Liver (tissue), 9 donors: ENCODE data around the gene CIAO3. TPM values are rescaled to one million over a fixed set of nuclear protein-coding genes. Genes with fewer than 3 reads are reported as not detected.

Experiments used
- DNase-seq: peaks from one replicate; pipeline ENCODE4 v3.0.0-alpha.2; 2017; ENCODE audit warnings: low spot score
- H3K27ac ChIP-seq, 2 donors: one replicate each; pipeline ENCODE4 v1.7.0; 2013; ENCODE audit warnings: inconsistent platforms in 2 of 2, low read length in 2 of 2, control low read depth in 1 of 2, low read depth in 1 of 2, mild to moderate bottlenecking in 1 of 2
- H3K27me3 ChIP-seq, 4 donors: one replicate each; pipeline versions ENCODE4 v1.6.1 to v1.7.0; 2013; ENCODE audit warnings: low read length in 3 of 4, inconsistent platforms in 1 of 4, mild to moderate bottlenecking in 1 of 4, moderate library complexity in 1 of 4; ENCODE audit not compliant: control insufficient read depth in 4 of 4, insufficient read depth in 4 of 4
- H3K36me3 ChIP-seq, 4 donors: one replicate each; pipeline versions ENCODE4 v1.6.1 to v1.7.0; 2013; ENCODE audit warnings: low read length in 3 of 4, mild to moderate bottlenecking in 3 of 4, low read depth in 1 of 4, moderate library complexity in 1 of 4; ENCODE audit not compliant: control insufficient read depth in 4 of 4, insufficient read depth in 3 of 4
- H3K4me1 ChIP-seq, 4 donors: one replicate each; pipeline versions ENCODE4 v1.6.1 to v1.7.0; 2013; ENCODE audit warnings: low read length in 3 of 4, mild to moderate bottlenecking in 3 of 4, moderate library complexity in 1 of 4; ENCODE audit not compliant: control insufficient read depth in 4 of 4, insufficient read depth in 4 of 4
- H3K4me3 ChIP-seq, 3 donors: one replicate each; pipeline versions ENCODE4 v1.6.1 to v1.7.0; 2013; ENCODE audit warnings: low read length in 3 of 3, control low read depth in 1 of 3, low read depth in 1 of 3, mild to moderate bottlenecking in 1 of 3
- H3K9ac ChIP-seq, 2 donors: one replicate each; pipeline ENCODE4 v1.7.0; 2013; ENCODE audit warnings: low read length in 2 of 2, mild to moderate bottlenecking in 2 of 2, moderate library complexity in 2 of 2, control low read depth in 1 of 2, low read depth in 1 of 2
- H3K9me3 ChIP-seq, 4 donors: one replicate each; pipeline versions ENCODE4 v1.6.1 to v1.7.0; 2013; ENCODE audit warnings: low read length in 3 of 4; ENCODE audit not compliant: control insufficient read depth in 4 of 4
- ATF3 ChIP-seq: IDR thresholded peaks from 2 replicates; pipeline ENCODE4 v1.6.1; 2016; ENCODE audit warnings: antibody characterized with exemption
- EGR1 ChIP-seq, 2 donors: IDR thresholded peaks; 2 replicates each; pipeline ENCODE4 v1.6.1; 2016 to 2018; ENCODE audit warnings: antibody characterized with exemption in 2 of 2, low read depth in 2 of 2
- FOXA1 ChIP-seq: IDR thresholded peaks from 2 replicates; pipeline ENCODE4 v1.6.1; 2016; ENCODE audit warnings: antibody characterized with exemption
- GABPA ChIP-seq, 2 donors: IDR thresholded peaks in 1 of 2; conservative IDR thresholded peaks in 1 of 2; 2 replicates each; pipeline ENCODE4 v1.6.1; 2016; ENCODE audit warnings: antibody characterized with exemption in 2 of 2, mild to moderate bottlenecking in 1 of 2, moderate library complexity in 1 of 2
- HNF4A ChIP-seq, 2 donors: conservative IDR thresholded peaks; 2 replicates each; pipeline ENCODE4 v1.6.1; 2016; ENCODE audit warnings: antibody characterized with exemption in 2 of 2, mild to moderate bottlenecking in 2 of 2
- HNF4G ChIP-seq: IDR thresholded peaks from 2 replicates; pipeline ENCODE4 v1.6.1; 2016; ENCODE audit warnings: antibody characterized with exemption
- JUND ChIP-seq, 2 donors: IDR thresholded peaks; 2 replicates each; pipeline ENCODE4 v1.6.1; 2016; ENCODE audit warnings: antibody characterized with exemption in 2 of 2
- MAX ChIP-seq: IDR thresholded peaks from 2 replicates; pipeline ENCODE4 v1.6.1; 2016; ENCODE audit warnings: antibody characterized with exemption
- NR2F2 ChIP-seq: IDR thresholded peaks from 2 replicates; pipeline ENCODE4 v1.6.1; 2016; ENCODE audit warnings: antibody characterized with exemption
- RAD21 ChIP-seq, 2 donors: IDR thresholded peaks; 2 replicates each; pipeline ENCODE4 v1.6.1; 2016; ENCODE audit warnings: antibody characterized with exemption in 2 of 2, mild to moderate bottlenecking in 2 of 2
- REST ChIP-seq: IDR thresholded peaks from 2 replicates; pipeline ENCODE4 v1.6.1; 2016; ENCODE audit warnings: antibody characterized with exemption, mild to moderate bottlenecking
- RXRA ChIP-seq, 2 donors: IDR thresholded peaks; 2 replicates each; pipeline ENCODE4 v1.6.1; 2017 to 2018; ENCODE audit warnings: antibody characterized with exemption in 2 of 2, mild to moderate bottlenecking in 1 of 2
- SP1 ChIP-seq: IDR thresholded peaks from 2 replicates; pipeline ENCODE4 v1.6.1; 2018; ENCODE audit warnings: antibody characterized with exemption, mild to moderate bottlenecking
- YY1 ChIP-seq: IDR thresholded peaks from 2 replicates; pipeline ENCODE4 v1.6.1; 2016; ENCODE audit warnings: antibody characterized with exemption, mild to moderate bottlenecking
- ZBTB33 ChIP-seq: IDR thresholded peaks from 2 replicates; pipeline ENCODE4 v1.6.1; 2016; ENCODE audit warnings: antibody characterized with exemption
- WGBS: extraction: QIAGEN DNeasy Blood & Tissue Kit; methylation state at CpG from one replicate; pipeline ENCODE4 v1.1.7; 2013; 5-methylcytosine and 5-hydroxymethylcytosine counted together
- polyA plus RNA-seq, 2 donors: library from polyadenylated mRNA; stranded (reverse) in 1 of 2; unstranded in 1 of 2; fragments of 200-250 nt in 1 of 2; fragments of >200 nt in 1 of 2; fragmentation: Nextera tagmentation in 1 of 2; extraction: Ambion mirVana in 1 of 2; gene quantifications; one replicate each; pipeline versions ENCODE4 v1.2.1 to v1.2.3, GENCODE V29; 2013 to 2015
- total RNA-seq, 2 donors: library from RNA; depleted of rRNA; stranded (reverse); fragments of >200 nt; gene quantifications; one replicate each; pipeline ENCODE4 v1.2.3, GENCODE V29; 2014
- TF ChIP-seq, protein P1 (sequence below): fragments of 150-350 bp; IDR thresholded peaks from 2 replicates; pipeline ENCODE4 v1.5.1; 2017; ENCODE audit warnings: improper control_type of control experiment, low read depth, low read length; ENCODE audit not compliant: missing input control
- donor health status: healthy.
- donor health status: healthy.
- donor health status: healthy.
- donor health status: healthy.
- donor health status: healthy.

CIAO3 gene
- total and polyA plus RNA-seq, 4 donors = 13.2 to 24.3 (median 16.5) TPM

- no peak overlapping the region for H3K27ac ChIP-seq
- 16% methylated on average over 12 of the region's 12 CpGs for WGBS
- DNase-seq = peak; percentile 69
Observed at GRCh38 chr16:716200-716568, 24.6 kb downstream of the CIAO3 start.

GRCh38 chr16:715477-716199 lies 25.2 kb downstream of the CIAO3 start:
- Histone ChIP-seq H3K9me3 (no peaks in the 10 kb centered on the region), H3K4me3 (peak overlapping the region in 2 of 3 donors; percentile 60 to 74), H3K27ac (no peak overlapping the region), H3K9ac (no peak overlapping the region), H3K27me3 (peaks cover 0 to 3% (median 0%) of the 10 kb centered on the region in 4 donors), H3K4me1 (peaks cover 23 to 38% (median 29%) of the 10 kb centered on the region in 4 donors), H3K36me3 (peaks cover 0 to 2% (median 0%) of the 10 kb centered on the region in 4 donors)
- no peak for DNase-seq
- TF ChIP-seq RXRA (IDR thresholded peaks at IDR 0.05) (no peak), JUND (IDR thresholded peaks at IDR 0.05) (no peak), FOXA1 (no peak), SP1 (no peak), NR2F2 (no peak), RAD21 (IDR thresholded peaks at IDR 0.05) (no peak), HNF4G (no peak)
- 2% methylated on average over 74 of the region's 74 CpGs for WGBS

More at GRCh38 chr16:716200-716568, 24.6 kb downstream of the CIAO3 start:
- peak overlapping the region in 1 of 3 donors; percentile 74 for H3K4me3 ChIP-seq
- no peaks in the 10 kb centered on the region for H3K9me3 ChIP-seq
- H3K36me3 ChIP-seq = peaks cover 0 to 2% (median 0%) of the 10 kb centered on the region in 4 donors
- no peaks in the 10 kb centered on the region for H3K27me3 ChIP-seq
- TF ChIP-seq MAX (no peak), GABPA (IDR thresholded peaks at IDR 0.05 in 1 of 2, conservative IDR thresholded peaks at IDR 0.05 in 1 of 2) (peak in 1 of 2 donors; percentile 26), SP1 (peak; percentile 53), RXRA (IDR thresholded peaks at IDR 0.05) (peak; percentile 65 to 77), HNF4A (conservative IDR thresholded peaks at IDR 0.05) (peak; percentile 35 to 38)
- peaks cover 22 to 39% (median 30%) of the 10 kb centered on the region in 4 donors for H3K4me1 ChIP-seq
- H3K9ac ChIP-seq = no peak overlapping the region

GRCh38 chr16:714558-715476 lies 26.0 kb downstream of the CIAO3 start, which contains the start of gene METRN:
METRN (plus strand) TSS chr16:715118; CDS start chr16:715290, 172 bp downstream.
- Histone ChIP-seq H3K4me3 (peak within 1 kb of the TSS in 2 of 3 donors; percentile 60 to 74), H3K9me3 (no peaks in the 10 kb centered on the region), H3K4me1 (peaks cover 18 to 30% (median 24%) of the 10 kb centered on the region in 4 donors), H3K9ac (no peak within 1 kb of the TSS), H3K27ac (no peak within 1 kb of the TSS), H3K27me3 (peaks cover 0 to 6% (median 0%) of the 10 kb centered on the region in 4 donors), H3K36me3 (peaks cover 0 to 2% (median 0%) of the 10 kb centered on the region in 4 donors)
- TF ChIP-seq NR2F2 = no peak
- no peak for TF ChIP-seq EGR1 (IDR thresholded peaks at IDR 0.05; ENCODE audit: low read depth in 2 of 2)
- TF ChIP-seq MAX = no peak
- TF ChIP-seq YY1 = no peak
- no peak for TF ChIP-seq HNF4G
- TF ChIP-seq GABPA (IDR thresholded peaks at IDR 0.05 in 1 of 2, conservative IDR thresholded peaks at IDR 0.05 in 1 of 2) = no peak
- no peak for TF ChIP-seq ATF3
- TF ChIP-seq ZBTB33 = no peak
- TF ChIP-seq, protein P1, sequence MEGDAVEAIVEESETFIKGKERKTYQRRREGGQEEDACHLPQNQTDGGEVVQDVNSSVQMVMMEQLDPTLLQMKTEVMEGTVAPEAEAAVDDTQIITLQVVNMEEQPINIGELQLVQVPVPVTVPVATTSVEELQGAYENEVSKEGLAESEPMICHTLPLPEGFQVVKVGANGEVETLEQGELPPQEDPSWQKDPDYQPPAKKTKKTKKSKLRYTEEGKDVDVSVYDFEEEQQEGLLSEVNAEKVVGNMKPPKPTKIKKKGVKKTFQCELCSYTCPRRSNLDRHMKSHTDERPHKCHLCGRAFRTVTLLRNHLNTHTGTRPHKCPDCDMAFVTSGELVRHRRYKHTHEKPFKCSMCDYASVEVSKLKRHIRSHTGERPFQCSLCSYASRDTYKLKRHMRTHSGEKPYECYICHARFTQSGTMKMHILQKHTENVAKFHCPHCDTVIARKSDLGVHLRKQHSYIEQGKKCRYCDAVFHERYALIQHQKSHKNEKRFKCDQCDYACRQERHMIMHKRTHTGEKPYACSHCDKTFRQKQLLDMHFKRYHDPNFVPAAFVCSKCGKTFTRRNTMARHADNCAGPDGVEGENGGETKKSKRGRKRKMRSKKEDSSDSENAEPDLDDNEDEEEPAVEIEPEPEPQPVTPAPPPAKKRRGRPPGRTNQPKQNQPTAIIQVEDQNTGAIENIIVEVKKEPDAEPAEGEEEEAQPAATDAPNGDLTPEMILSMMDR = no peak
- no peak for TF ChIP-seq FOXA1
- no peak for TF ChIP-seq REST
- peak; percentile 93 for DNase-seq
- WGBS = 7% methylated on average over 108 of the region's 108 CpGs
